HG02852 (cell line): ENCODE results near the gene LOXHD1.

Experiments used
- ATAC-seq: cut with Tn5 transposase; IDR thresholded peaks from one replicate; pipeline ENCODE4 v1.9.1; 2021; ENCODE audit warnings: mild to moderate bottlenecking, moderate library complexity; ENCODE audit not compliant: unreplicated experiment

Gene LOXHD1, protein sequence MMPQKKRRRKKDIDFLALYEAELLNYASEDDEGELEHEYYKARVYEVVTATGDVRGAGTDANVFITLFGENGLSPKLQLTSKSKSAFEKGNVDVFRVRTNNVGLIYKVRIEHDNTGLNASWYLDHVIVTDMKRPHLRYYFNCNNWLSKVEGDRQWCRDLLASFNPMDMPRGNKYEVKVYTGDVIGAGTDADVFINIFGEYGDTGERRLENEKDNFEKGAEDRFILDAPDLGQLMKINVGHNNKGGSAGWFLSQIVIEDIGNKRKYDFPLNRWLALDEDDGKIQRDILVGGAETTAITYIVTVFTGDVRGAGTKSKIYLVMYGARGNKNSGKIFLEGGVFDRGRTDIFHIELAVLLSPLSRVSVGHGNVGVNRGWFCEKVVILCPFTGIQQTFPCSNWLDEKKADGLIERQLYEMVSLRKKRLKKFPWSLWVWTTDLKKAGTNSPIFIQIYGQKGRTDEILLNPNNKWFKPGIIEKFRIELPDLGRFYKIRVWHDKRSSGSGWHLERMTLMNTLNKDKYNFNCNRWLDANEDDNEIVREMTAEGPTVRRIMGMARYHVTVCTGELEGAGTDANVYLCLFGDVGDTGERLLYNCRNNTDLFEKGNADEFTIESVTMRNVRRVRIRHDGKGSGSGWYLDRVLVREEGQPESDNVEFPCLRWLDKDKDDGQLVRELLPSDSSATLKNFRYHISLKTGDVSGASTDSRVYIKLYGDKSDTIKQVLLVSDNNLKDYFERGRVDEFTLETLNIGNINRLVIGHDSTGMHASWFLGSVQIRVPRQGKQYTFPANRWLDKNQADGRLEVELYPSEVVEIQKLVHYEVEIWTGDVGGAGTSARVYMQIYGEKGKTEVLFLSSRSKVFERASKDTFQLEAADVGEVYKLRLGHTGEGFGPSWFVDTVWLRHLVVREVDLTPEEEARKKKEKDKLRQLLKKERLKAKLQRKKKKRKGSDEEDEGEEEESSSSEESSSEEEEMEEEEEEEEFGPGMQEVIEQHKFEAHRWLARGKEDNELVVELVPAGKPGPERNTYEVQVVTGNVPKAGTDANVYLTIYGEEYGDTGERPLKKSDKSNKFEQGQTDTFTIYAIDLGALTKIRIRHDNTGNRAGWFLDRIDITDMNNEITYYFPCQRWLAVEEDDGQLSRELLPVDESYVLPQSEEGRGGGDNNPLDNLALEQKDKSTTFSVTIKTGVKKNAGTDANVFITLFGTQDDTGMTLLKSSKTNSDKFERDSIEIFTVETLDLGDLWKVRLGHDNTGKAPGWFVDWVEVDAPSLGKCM (N-terminal part only)

DNA sequence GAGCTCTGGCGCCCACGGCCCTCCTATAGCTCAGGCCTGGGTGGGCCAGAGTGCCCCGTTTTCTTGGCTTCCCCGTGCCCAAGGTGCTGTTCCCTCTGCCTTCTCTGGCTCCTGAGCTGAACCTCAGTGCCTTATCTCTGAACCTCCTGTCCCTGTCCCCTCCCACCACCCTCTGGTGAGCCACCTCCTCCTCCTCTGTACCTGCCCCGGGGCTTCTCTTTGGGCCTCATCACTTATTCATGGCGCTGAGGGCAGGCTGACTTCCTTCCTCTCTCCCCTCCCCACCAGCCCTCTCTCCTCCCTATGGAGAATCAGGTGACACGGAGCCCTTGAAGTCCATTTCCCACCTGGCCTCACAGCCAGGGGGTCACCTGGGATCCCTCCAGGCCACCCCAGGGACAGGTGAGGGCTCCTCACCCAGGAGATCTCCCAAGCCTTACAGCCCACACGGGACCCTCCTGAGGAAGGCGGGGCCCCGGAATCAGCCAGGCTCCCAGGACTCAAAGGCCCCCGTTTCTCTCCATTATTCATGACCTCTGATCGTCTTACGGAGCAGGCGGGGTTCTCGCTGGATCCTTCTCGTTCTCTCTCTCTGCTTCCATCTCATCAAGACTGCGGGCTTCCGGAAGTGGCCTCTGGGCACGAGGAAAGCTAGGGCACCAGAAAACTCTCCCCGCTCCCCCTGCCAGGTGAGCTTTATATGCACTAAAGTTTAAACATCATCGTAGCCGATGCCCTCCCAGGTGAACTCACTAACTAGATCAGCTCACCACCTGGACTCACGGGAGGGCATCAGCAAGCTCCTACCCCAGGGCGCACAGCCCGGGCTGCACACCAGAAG is at the start of gene LOXHD1:
LOXHD1 (minus strand) TSS at position 106 of the 841 bp plus-strand sequence. CDS start 187 bp downstream, outside the sequence.
- ATAC-seq: no peak

DNA sequence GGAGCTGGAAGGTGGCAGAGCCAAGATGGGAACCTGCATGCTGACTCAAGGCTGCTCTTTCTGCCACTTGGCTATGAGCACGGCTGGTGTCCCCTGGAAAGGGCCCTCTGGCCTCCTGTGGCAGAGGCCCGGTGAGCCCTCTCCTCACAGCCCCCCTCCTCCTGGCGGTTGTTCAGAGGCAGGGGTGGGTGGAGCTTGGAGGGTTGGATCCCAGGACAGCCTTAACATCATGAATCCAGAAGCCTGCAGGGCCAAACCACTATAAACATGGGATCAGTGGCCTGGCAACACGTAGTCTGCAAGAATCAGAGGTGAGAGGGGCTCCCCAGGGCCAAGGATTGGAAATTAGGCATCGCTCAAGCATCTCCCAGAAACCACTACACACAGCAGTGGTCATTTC is 48.5 kb upstream of the LOXHD1 start:
- no peak for ATAC-seq

DNA sequence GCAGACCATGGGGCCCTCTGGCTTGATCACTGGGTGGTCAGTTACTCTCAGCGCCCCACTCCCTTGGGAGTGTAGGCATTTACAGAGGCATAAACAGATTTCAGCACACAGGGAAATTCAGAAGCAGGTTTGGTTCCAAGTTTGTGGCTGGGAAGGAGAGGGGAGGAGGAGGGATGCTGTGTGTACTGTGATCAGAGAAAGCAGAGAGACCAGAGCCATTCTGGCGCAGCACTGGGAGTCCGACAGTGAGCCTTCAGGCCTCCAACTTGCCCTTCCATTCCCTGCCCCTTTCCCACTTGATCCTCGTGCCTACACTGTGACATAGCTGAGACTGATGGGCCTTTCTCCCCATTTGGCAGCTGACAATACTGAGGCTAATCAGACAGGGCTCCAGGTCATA is 47.8 kb upstream of the LOXHD1 start:
- no peak for ATAC-seq

DNA sequence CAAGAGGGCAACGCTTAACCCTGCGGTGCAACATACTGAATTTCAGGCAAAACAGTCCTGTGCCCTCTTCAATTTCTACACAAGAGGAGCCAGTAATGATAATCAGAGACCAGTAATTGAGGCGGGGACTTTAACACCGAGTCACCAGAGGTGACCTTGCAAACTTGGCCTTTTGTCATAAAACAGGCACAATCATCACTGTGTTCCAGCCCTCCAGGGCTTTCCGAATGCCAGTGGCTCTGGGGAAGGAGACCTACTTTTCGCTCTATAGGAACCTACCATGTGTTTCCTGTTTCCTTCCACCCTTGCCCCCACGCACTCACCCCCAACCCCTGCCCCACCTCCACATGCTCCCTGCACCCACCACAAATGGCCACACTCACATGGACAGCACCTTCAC is 47.2 kb upstream of the LOXHD1 start:
- no peak for ATAC-seq

DNA sequence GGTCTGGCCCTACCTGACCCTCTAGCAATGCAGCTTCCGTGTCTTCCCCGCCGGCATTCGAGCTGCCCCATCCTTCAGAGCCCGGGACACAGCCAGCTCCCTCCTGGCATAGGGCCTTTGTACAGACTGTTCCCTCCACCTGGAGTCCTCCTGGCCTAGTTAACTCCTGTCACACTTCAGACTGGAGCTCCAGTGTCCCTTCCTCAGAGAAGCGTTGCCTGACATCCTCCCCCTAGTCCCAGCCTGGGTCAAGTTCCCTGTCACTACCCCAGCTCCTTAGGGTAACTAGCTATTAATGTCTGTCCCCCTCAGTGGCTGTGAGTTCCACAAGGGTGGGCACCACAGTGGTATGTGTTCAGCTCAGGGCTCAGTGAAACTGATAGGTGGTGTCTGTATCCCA is 45.5 kb upstream of the LOXHD1 start:
- ATAC-seq: no peak

DNA sequence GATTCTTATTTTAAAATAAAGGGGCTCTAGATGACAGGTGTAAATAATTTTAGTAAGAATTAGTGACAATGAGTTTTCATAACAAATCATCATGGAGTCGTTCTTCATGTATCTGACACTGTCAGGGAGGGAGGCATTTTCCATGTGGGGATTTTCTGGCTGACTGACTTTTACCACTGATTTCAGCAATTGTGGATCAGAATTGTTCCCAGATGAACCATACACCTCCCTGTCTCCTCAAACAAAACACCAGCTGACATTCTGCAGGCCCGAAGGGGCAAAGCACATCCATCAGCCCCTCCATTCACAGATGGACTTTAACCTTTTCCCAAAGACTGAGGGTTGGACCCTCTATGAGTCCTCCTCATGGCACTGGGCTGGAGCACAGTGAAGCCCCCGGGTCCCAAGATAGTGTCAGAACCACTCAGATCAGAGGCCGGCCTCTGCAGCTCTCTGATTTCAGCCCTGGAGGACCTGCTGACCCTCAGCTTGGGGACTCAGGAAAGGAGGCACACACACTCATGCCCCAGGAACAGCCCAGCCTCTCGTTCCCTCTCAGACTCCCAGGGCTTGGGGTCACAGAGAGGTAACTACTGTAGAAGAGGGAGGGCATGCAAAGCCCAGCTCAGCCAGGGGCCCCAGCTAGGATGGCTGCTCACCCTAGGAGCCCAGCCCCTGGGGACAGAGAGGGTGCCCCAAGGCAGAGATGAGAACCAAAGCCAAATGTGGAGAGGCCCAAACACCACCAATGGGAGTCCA is 43.2 kb upstream of the LOXHD1 start:
- ATAC-seq: no peak

DNA sequence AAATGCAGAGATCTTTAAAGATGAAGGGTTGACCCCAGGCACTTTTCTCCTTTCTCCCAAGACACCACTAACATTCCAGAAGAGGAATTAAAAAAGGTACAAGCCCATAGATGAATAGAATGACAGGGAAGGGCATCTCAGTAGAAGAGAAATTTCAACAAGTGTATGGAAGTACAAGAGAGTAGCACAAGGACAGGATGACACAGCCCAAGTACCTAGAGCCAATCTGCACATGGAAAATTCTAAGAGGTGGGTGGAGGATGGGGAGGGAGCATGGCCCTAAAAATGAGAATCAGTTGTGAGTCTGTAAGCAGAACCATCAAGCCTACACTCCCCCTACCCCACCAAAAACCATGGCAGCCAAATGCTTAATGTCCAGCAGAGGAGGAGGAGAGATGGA is 39.7 kb upstream of the LOXHD1 start:
- no peak for ATAC-seq

DNA sequence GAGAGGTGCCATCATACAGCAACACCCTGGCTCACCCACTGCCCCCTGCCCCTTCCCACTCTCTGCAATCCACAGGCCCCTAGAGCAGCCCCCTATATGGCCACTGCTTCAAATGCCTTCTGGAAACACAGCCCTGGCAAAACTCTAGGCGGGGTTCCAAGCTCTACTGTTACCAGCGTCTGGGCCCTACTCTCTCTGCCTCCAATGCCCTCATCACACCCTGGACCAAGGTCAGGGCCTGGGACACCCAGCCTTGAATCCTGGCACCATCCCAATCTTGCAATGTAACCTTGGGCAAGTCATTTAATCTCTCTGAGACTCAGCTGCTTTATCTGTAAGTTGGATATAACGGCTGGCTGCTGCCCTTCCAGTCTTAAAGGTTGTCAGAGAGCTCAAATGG is 39.2 kb upstream of the LOXHD1 start:
- ATAC-seq: no peak

DNA sequence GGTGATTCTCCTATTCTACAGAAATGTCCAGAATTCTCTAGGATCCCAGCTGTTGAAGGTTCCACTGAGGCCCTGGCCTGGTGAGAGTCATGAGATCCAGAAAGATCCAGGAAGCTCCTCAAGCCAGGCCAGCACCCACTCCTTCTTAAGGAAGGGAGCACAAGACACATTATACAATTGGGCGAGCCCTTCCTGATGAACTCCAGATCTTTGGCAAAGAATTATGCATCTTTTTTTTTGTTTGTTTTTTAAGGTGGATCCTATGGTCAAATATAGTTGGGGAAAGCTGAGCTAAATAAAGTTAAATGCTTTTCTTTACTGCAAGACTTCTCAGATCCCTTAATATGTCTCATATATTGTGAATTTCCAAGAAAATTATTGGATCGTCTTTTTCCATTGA is 37.0 kb upstream of the LOXHD1 start:
- ATAC-seq: no peak

DNA sequence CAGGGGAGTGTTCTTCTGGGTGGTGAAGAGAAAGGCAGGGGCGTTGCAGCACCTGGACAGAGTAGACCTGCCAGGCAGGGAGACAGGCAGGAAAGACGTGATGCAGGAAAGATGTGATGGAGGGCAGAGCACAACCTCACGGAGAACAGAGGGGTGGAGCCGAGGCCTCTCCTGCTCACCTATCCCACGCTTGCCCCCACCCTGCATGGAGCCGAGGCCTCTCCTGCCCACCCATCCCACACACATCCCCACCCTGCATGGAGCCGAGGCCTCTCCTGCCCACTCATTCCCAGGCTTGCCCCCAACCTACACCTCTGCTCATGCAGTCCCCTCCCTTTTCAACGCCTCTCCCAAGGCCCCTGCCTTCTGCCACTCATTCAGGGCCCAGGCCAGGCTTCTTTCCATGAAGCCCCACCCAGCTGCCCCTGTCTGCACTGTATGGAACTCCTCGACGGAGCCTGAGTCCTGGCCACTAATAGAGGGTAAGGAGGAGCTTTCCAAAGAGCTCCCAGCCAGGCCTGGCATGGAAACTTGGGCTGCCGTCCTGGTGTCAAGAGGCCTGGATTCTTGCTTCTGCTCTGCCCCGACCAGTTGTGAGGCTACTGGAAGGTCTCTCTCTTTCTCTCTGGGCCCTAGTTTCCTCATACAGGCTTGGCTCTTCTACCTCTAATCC is 32.0 kb upstream of the LOXHD1 start:
- no peak for ATAC-seq

DNA sequence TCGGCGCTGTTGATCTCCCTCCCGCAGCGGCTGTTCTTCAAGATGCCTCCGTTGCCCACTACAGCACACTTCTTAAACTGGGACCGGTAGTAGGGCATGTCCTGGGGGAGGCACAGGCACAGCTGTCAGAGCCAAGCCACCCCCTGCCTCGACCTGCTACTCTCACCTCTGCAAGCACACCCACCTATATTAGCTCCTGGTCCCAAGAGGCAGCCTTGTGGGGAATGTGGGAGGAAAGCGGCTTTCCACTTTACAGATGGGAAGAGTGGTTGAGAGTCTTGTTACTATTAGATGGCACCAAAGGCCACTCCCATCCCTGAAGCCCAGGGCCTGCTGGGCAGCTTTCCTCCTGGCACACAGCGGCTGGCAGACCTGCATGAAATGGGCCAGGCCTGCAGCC is 29.2 kb upstream of the LOXHD1 start:
- no peak for ATAC-seq

DNA sequence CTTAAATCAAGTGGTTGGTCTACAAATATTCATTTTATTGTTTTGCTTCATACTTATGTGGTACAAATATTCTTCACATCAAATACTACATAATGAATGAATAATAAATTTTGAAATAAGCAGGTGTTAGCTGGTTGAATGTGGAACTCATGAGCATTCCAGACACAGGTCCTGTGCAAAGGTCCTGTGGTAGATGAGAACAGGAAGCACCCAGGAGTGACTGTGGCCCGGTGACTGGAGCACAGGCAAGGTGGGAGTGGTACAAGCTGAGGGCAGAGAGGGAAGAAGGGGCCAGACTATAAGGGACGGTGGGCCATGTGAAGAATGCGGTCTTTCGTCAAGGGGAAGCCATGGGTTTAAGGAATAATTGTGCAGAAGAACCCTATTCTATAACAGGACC is 26.2 kb upstream of the LOXHD1 start:
- no peak for ATAC-seq

DNA sequence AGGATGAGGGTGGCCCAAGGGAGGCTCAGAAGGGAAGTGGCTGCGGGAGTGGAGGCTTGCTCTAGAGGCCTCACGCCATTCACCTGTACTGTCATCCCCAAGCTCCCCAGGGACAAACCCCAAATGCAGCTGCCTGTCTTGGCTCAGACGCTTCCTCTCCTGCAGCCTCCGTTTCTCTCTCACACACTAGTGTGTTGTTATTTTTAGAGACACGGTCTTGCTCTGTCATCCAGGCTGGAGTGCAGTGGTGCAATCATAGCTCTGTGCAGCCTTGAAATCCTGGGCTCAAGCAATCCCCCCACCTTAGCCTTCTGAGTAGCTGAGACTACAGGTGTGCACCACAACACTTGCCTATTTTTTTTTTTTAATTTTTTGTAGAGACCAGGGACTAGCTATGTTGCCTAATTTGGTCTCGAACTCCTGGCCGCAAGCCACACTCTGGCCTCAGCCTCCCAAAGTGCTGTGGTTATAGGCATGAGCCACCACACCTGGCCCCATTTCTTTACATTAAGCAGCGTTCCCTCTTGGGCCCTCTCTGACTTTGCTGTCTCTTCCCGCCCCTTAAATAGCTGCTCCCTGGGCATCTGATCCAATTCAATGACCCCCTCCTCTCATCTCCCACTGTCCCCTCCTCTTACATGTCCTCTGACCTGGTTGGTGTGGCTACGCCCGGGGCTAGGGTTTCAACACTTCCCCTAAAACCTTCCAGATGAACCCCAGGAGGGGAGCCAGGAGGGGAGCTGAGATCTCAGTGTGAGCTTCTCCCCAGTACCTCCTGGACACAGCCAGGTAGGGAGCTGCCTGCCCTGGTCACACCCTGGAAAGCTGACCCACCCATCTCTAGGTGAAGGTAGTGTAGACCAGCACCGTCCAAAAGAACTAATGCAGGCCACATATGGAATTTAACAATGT is 24.0 kb upstream of the LOXHD1 start:
- ATAC-seq: no peak

DNA sequence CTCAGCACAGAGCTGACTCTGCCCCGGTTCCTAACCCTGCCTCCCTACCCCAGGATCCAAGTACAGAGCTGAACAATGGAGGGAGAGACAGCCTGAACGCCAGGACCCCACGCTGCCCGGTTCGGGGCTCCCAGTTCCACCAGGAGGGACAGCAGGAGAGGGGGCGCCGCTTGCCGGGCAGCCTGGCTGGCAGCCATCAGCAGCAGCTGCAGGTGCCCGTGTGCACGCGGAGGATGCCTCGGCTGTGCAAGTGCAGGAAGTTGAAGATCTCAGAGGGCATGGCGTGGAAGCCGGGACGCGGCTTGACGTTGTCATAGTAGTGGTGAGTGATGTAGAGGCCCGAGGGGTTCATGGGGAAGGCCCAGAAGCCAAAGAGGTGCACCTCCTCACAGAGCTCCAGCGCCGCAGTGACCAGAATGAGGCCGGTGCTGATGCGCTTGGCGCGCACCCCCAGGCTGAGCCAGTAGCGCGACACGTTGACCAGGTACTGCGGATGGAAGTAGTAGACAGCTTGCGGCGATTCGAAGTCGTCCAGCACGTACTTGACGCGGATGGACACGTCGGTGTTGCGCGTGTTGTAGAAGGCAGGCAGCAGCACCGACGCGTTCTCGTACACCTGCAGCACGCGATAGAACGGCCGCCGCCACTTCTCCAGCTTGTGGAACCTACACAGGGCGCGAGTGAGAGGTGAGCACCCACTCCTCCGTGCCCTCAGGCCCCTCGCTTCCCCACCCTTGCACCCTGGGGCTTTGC is 23.0 kb upstream of the LOXHD1 start:
- ATAC-seq: no peak

DNA sequence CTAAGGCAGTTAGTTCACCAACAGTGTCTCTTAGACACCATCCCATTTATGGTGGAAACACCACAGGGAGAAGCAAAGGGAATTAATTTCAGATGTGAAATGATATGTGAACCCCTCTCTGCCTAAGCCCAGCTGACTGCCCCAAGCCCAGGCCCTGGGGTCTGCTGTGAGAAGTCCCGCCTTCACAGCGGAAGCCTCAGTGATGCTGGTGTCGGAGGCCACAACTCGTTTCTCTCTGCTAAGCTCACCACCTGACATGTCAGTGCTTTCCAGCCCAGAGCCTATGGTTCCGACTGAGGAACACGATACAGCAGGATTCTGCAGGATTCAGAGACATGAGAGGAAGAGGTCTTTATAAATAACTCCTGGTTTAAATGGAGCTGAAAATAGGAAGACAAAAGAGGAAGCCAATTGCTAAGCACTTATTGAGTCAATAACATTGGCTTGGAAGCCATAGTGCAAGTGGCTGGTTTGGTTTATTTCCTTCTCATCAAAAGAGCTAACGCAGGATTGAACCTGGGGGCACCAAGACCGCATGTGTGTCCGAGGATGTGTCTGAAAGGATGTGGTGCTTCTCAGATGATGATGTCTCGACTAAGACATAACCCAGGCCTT is 21.9 kb upstream of the LOXHD1 start:
- no peak for ATAC-seq

DNA sequence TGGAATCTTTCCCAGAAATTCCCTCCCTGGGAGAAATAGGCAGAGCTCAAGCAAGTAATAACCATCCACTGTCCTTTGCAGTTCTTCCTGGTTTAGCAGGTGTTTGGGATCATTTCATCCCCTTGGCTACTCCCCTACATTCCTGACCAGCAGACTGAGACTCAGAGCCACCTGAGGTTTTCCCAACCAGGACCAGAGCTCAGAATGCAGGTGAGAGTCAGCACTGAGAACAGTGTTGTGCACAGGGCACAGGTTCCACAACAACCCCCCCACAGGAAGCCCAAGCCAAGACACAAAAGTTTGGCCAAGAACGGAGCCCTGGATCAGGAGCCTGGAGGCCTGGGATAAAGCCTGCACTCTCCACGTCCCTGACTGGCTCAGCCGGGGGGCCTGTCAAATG is 21.0 kb upstream of the LOXHD1 start:
- ATAC-seq: no peak

DNA sequence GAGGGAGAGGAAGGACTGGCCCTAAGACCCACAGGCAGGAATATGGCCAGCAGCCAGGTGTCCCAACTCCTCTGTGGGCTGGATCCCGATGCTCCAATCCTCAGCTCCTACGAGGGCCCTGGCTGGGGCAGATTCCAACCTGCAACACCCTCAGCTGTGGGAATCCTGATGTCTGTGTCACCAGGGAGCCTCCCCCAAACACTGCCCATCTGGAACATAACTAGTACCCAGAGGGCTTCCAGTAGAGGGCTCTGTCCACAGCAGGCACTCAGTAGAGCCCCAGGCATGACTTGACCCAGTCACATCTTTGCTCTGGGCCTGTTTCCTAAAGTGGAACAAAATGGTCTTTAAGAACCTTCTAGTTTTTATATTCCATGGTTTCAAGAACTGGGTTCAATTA is 20.6 kb upstream of the LOXHD1 start:
- no peak for ATAC-seq
